GM23338 (cell line): ENCODE measurements around the gene SORL1. TPM values are rescaled to one million over a fixed set of nuclear protein-coding genes. Genes with fewer than 3 reads are reported as not detected.

Source experiments
- ATAC-seq: fragments of 200-7000 bp; cut with Tn5 transposase; 3 replicates; pipeline ENCODE4 v1.9.1; 2020
- DNase-seq: peaks from one replicate; pipeline ENCODE4 v3.0.0-alpha.2; 2015; ENCODE audit warnings: low spot score
- H2AFZ ChIP-seq: fragments of 200-600 bp; sonication (generic); 2 replicates; pipeline ENCODE4 v1.8.0; 2016; ENCODE audit warnings: antibody characterized with exemption, mild to moderate bottlenecking, moderate library complexity
- H3F3A ChIP-seq: fragments of 200-600 bp; sonication (generic); replicated peaks from 2 replicates; pipeline ENCODE4 v1.8.0; 2017; ENCODE audit warnings: antibody characterized with exemption, mixed run types, low read depth
- H3K27ac ChIP-seq: fragments of 200-600 bp; sonication (generic); 2 replicates; pipeline ENCODE4 v1.6.1; 2016; ENCODE audit warnings: low read depth
- H3K27me3 ChIP-seq: fragments of 200-600 bp; sonication (generic); 2 replicates; pipeline ENCODE4 v1.8.0; 2016; ENCODE audit warnings: mild to moderate bottlenecking, mixed run types, moderate library complexity; ENCODE audit not compliant: insufficient read depth
- H3K36me3 ChIP-seq: fragments of 200-600 bp; sonication (generic); 2 replicates; pipeline ENCODE4 v1.8.0; 2016; ENCODE audit warnings: mild to moderate bottlenecking; ENCODE audit not compliant: insufficient read depth
- H3K4me1 ChIP-seq: fragments of 200-600 bp; sonication (generic); 2 replicates; pipeline ENCODE4 v1.8.0; 2016; ENCODE audit warnings: mild to moderate bottlenecking, moderate library complexity; ENCODE audit not compliant: insufficient read depth
- H3K4me2 ChIP-seq: fragments of 200-600 bp; sonication (generic); 2 replicates; pipeline ENCODE4 v1.7.1; 2017; ENCODE audit warnings: mixed run types
- H3K4me3 ChIP-seq: fragments of 200-600 bp; sonication (generic); 2 replicates; pipeline ENCODE4 v1.6.1; 2016; ENCODE audit warnings: mixed run types
- H3K79me2 ChIP-seq: fragments of 200-600 bp; sonication (generic); replicated peaks from 2 replicates; pipeline ENCODE4 v1.8.0; 2017; ENCODE audit warnings: mild to moderate bottlenecking; ENCODE audit not compliant: insufficient read depth
- H3K9me2 ChIP-seq: fragments of 200-600 bp; sonication (generic); 2 replicates; pipeline ENCODE4 v1.8.0; 2017; ENCODE audit not compliant: insufficient read depth
- H4K20me1 ChIP-seq: fragments of 200-600 bp; sonication (generic); replicated peaks from 2 replicates; pipeline ENCODE4 v1.8.0; 2017; ENCODE audit warnings: mild to moderate bottlenecking; ENCODE audit not compliant: insufficient read depth
- H3K27ac Mint-ChIP-seq: 2 replicates; pipeline ENCODE4 v1.8.0; 2020; ENCODE audit warnings: inconsistent platforms, mild to moderate bottlenecking, moderate library complexity, mixed read lengths
- H3K27me3 Mint-ChIP-seq: 3 replicates; pipeline ENCODE4 v1.8.0; 2022; ENCODE audit warnings: low read depth, mild to moderate bottlenecking, moderate library complexity, mixed read lengths, inconsistent platforms; ENCODE audit not compliant: insufficient read depth, poor library complexity
- H3K36me3 Mint-ChIP-seq: 3 replicates; pipeline ENCODE4 v1.8.0; 2021; ENCODE audit warnings: low read depth, mild to moderate bottlenecking, inconsistent platforms, moderate library complexity, mixed read lengths
- H3K4me1 Mint-ChIP-seq: 3 replicates; pipeline ENCODE4 v1.8.0; 2020; ENCODE audit warnings: mild to moderate bottlenecking, inconsistent platforms, mixed read lengths
- H3K4me3 Mint-ChIP-seq: 3 replicates; pipeline ENCODE4 v1.8.0; 2021; ENCODE audit warnings: moderate library complexity, mild to moderate bottlenecking, inconsistent platforms, mixed read lengths
- H3K9me3 Mint-ChIP-seq: 3 replicates; pipeline ENCODE4 v1.8.0; 2020; ENCODE audit warnings: moderate library complexity, mild to moderate bottlenecking, inconsistent platforms, mixed read lengths
- CREB1 ChIP-seq: fragments of 250-450 bp; sonication (Bioruptor Pico); IDR thresholded peaks from 2 replicates; pipeline ENCODE4 v1.5.0; 2020; ENCODE audit warnings: low read depth, mild to moderate bottlenecking, moderate library complexity
- EZH2 ChIP-seq: fragments of 200-600 bp; sonication (generic); IDR thresholded peaks from one replicate; pipeline ENCODE4 v1.8.0; 2017; ENCODE audit warnings: antibody characterized with exemption, mild to moderate bottlenecking, low read depth; ENCODE audit not compliant: unreplicated experiment
- EZH2phosphoT487 ChIP-seq: fragments of 200-600 bp; sonication (generic); IDR thresholded peaks from one replicate; pipeline ENCODE4 v1.8.1; 2018; ENCODE audit warnings: antibody characterized with exemption; ENCODE audit not compliant: unreplicated experiment
- JUNB ChIP-seq: IDR thresholded peaks from one replicate; pipeline ENCODE4 v1.6.1; 2016; ENCODE audit warnings: antibody characterized with exemption; ENCODE audit not compliant: unreplicated experiment
- NANOG ChIP-seq: IDR thresholded peaks from 2 replicates; pipeline ENCODE4 v1.6.1; 2016; ENCODE audit warnings: antibody characterized with exemption, borderline replicate concordance
- POLR2AphosphoS5 ChIP-seq: IDR thresholded peaks from 2 replicates; pipeline ENCODE4 v1.6.1; 2016; ENCODE audit warnings: antibody characterized with exemption, low read depth
- STAT1 ChIP-seq: IDR thresholded peaks from one replicate; pipeline ENCODE4 v1.6.1; 2016; ENCODE audit warnings: antibody characterized with exemption; ENCODE audit not compliant: unreplicated experiment
- ZNF114 ChIP-seq: fragments of 250-450 bp; sonication (Bioruptor Pico); IDR thresholded peaks from 2 replicates; pipeline ENCODE4 v1.5.0; 2020; ENCODE audit warnings: mild to moderate bottlenecking, moderate library complexity
- ZNF331 ChIP-seq: fragments of 250-450 bp; sonication (Bioruptor Pico); IDR thresholded peaks from 2 replicates; pipeline ENCODE4 v1.5.0; 2020; ENCODE audit warnings: low read depth, mild to moderate bottlenecking, moderate library complexity
- polyA plus RNA-seq: library from polyadenylated mRNA; unstranded; fragments of >200 nt; fragmentation: Nextera tagmentation; extraction: Ambion mirVana; gene quantifications from 2 replicates; pipeline ENCODE4 v1.2.1, GENCODE V29; 2016
- total RNA-seq: library from RNA; depleted of rRNA; stranded (reverse); fragments of >200 nt; shearing (Covaris generic); gene quantifications from 2 replicates; pipeline ENCODE4 v1.2.3, GENCODE V29; 2014
- TF ChIP-seq, protein P1 (sequence below): IDR thresholded peaks from 2 replicates; pipeline ENCODE4 v1.6.1; 2016; ENCODE audit warnings: antibody characterized with exemption
- TF ChIP-seq, protein P2 (sequence below): IDR thresholded peaks from one replicate; pipeline ENCODE4 v1.6.1; 2018; ENCODE audit warnings: antibody characterized with exemption; ENCODE audit not compliant: unreplicated experiment
- TF ChIP-seq, protein P3 (sequence below): fragments of 250-450 bp; sonication (Bioruptor Pico); IDR thresholded peaks from 2 replicates; pipeline ENCODE4 v1.5.0; 2020; ENCODE audit warnings: mild to moderate bottlenecking, moderate library complexity
- TF ChIP-seq, protein P4 (sequence below), 2 experiments: fragments of 200-600 bp in 1 of 2; sonication (generic) in 1 of 2; conservative IDR thresholded peaks; 2 replicates each; pipeline versions ENCODE4 v1.5.1 to v1.6.1; 2016 to 2017; ENCODE audit warnings: antibody characterized with exemption in 2 of 2, low read depth in 2 of 2, mild to moderate bottlenecking in 2 of 2, moderate library complexity in 1 of 2

Gene SORL1
- total and polyA plus RNA-seq, 2 experiments from 2014 or later, result 23.0 to 78.8 TPM

DNA sequence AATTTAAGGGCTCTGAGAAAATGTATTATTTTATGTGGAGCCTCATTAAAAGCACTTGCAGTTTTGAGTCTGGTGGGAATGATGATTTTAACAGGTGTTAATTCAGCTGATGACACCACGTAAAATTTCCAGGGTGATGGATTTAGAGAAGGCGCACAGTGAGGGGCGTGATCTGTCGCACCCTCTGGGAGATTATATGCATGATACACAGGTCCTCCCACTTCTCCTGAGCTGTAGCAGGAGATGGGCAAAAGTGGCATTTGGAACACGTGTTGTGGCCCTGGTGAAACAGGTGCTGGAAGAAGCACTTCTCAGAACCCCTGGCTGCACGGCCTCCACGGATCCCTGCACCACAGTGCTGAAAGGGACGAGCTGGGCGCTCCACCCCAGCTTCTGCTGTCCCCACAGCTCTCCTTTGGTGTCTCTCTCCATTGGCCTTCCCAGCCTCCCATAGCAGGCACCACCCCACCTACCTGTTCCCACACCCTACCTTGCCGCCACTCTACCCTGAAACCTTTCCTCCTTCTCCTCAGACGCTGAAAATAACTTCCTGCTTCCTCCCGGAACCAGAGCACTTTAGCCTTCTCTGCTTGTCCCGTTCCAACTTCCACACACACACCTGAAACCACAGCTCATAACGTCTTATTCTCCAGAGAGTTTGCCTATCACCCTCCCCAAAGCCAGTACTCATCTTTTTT lies 6.9 kb upstream of the SORL1 start:
- H3K27ac ChIP-seq, result no peak overlapping the region
- H2AFZ ChIP-seq, result peak overlapping the region; percentile 10; the same call in 1 of the 2 replicates
- Mint-ChIP-seq H3K27me3 (no peaks in the 10 kb centered on the region), H3K9me3 (no peaks in the 10 kb centered on the region; the same call in 2 of the 3 replicates), H3K27ac (peak overlapping the region; percentile 1; the same call in 1 of the 2 replicates), H3K4me1 (peaks cover 39% of the 10 kb centered on the region), H3K36me3 (0 out of 3 replicates have a peak, but pooled peaks cover 3% of the 10 kb centered on the region), H3K4me3 (no peak overlapping the region)
- TF ChIP-seq EZH2phosphoT487 (no peak), STAT1 (no peak), JUNB (no peak), NANOG (no peak), CREB1 (CRISPR knock-in tag) (no peak), ZNF331 (no peak), ZNF114 (CRISPR knock-in tag) (no peak), POLR2AphosphoS5 (no peak), EZH2 (no peak)
- TF ChIP-seq, protein P1, sequence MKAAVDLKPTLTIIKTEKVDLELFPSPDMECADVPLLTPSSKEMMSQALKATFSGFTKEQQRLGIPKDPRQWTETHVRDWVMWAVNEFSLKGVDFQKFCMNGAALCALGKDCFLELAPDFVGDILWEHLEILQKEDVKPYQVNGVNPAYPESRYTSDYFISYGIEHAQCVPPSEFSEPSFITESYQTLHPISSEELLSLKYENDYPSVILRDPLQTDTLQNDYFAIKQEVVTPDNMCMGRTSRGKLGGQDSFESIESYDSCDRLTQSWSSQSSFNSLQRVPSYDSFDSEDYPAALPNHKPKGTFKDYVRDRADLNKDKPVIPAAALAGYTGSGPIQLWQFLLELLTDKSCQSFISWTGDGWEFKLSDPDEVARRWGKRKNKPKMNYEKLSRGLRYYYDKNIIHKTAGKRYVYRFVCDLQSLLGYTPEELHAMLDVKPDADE, result no peak
- TF ChIP-seq, protein P2, sequence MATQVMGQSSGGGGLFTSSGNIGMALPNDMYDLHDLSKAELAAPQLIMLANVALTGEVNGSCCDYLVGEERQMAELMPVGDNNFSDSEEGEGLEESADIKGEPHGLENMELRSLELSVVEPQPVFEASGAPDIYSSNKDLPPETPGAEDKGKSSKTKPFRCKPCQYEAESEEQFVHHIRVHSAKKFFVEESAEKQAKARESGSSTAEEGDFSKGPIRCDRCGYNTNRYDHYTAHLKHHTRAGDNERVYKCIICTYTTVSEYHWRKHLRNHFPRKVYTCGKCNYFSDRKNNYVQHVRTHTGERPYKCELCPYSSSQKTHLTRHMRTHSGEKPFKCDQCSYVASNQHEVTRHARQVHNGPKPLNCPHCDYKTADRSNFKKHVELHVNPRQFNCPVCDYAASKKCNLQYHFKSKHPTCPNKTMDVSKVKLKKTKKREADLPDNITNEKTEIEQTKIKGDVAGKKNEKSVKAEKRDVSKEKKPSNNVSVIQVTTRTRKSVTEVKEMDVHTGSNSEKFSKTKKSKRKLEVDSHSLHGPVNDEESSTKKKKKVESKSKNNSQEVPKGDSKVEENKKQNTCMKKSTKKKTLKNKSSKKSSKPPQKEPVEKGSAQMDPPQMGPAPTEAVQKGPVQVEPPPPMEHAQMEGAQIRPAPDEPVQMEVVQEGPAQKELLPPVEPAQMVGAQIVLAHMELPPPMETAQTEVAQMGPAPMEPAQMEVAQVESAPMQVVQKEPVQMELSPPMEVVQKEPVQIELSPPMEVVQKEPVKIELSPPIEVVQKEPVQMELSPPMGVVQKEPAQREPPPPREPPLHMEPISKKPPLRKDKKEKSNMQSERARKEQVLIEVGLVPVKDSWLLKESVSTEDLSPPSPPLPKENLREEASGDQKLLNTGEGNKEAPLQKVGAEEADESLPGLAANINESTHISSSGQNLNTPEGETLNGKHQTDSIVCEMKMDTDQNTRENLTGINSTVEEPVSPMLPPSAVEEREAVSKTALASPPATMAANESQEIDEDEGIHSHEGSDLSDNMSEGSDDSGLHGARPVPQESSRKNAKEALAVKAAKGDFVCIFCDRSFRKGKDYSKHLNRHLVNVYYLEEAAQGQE, result no peak
- TF ChIP-seq, protein P3, sequence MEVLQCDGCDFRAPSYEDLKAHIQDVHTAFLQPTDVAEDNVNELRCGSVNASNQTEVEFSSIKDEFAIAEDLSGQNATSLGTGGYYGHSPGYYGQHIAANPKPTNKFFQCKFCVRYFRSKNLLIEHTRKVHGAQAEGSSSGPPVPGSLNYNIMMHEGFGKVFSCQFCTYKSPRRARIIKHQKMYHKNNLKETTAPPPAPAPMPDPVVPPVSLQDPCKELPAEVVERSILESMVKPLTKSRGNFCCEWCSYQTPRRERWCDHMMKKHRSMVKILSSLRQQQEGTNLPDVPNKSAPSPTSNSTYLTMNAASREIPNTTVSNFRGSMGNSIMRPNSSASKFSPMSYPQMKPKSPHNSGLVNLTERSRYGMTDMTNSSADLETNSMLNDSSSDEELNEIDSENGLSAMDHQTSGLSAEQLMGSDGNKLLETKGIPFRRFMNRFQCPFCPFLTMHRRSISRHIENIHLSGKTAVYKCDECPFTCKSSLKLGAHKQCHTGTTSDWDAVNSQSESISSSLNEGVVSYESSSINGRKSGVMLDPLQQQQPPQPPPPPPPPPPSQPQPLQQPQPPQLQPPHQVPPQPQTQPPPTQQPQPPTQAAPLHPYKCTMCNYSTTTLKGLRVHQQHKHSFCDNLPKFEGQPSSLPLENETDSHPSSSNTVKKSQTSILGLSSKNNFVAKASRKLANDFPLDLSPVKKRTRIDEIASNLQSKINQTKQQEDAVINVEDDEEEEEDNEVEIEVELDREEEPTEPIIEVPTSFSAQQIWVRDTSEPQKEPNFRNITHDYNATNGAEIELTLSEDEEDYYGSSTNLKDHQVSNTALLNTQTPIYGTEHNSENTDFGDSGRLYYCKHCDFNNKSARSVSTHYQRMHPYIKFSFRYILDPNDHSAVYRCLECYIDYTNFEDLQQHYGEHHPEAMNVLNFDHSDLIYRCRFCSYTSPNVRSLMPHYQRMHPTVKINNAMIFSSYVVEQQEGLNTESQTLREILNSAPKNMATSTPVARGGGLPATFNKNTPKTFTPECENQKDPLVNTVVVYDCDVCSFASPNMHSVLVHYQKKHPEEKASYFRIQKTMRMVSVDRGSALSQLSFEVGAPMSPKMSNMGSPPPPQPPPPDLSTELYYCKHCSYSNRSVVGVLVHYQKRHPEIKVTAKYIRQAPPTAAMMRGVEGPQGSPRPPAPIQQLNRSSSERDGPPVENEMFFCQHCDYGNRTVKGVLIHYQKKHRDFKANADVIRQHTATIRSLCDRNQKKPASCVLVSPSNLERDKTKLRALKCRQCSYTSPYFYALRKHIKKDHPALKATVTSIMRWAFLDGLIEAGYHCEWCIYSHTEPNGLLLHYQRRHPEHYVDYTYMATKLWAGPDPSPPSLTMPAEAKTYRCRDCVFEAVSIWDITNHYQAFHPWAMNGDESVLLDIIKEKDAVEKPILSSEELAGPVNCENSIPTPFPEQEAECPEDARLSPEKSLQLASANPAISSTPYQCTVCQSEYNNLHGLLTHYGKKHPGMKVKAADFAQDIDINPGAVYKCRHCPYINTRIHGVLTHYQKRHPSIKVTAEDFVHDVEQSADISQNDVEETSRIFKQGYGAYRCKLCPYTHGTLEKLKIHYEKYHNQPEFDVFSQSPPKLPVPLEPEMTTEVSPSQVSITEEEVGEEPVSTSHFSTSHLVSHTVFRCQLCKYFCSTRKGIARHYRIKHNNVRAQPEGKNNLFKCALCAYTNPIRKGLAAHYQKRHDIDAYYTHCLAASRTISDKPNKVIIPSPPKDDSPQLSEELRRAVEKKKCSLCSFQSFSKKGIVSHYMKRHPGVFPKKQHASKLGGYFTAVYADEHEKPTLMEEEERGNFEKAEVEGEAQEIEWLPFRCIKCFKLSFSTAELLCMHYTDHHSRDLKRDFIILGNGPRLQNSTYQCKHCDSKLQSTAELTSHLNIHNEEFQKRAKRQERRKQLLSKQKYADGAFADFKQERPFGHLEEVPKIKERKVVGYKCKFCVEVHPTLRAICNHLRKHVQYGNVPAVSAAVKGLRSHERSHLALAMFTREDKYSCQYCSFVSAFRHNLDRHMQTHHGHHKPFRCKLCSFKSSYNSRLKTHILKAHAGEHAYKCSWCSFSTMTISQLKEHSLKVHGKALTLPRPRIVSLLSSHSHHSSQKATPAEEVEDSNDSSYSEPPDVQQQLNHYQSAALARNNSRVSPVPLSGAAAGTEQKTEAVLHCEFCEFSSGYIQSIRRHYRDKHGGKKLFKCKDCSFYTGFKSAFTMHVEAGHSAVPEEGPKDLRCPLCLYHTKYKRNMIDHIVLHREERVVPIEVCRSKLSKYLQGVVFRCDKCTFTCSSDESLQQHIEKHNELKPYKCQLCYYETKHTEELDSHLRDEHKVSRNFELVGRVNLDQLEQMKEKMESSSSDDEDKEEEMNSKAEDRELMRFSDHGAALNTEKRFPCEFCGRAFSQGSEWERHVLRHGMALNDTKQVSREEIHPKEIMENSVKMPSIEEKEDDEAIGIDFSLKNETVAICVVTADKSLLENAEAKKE (CRISPR knock-in tag), result no peak
- TF ChIP-seq, protein P4, sequence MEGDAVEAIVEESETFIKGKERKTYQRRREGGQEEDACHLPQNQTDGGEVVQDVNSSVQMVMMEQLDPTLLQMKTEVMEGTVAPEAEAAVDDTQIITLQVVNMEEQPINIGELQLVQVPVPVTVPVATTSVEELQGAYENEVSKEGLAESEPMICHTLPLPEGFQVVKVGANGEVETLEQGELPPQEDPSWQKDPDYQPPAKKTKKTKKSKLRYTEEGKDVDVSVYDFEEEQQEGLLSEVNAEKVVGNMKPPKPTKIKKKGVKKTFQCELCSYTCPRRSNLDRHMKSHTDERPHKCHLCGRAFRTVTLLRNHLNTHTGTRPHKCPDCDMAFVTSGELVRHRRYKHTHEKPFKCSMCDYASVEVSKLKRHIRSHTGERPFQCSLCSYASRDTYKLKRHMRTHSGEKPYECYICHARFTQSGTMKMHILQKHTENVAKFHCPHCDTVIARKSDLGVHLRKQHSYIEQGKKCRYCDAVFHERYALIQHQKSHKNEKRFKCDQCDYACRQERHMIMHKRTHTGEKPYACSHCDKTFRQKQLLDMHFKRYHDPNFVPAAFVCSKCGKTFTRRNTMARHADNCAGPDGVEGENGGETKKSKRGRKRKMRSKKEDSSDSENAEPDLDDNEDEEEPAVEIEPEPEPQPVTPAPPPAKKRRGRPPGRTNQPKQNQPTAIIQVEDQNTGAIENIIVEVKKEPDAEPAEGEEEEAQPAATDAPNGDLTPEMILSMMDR (conservative IDR thresholded peaks at IDR 0.05; ENCODE audit: low read depth in 2 of 2), result no peak
- 0 out of 2 replicates have a peak, but pooled peaks cover 4% of the 10 kb centered on the region for H3K27me3 ChIP-seq
- ATAC-seq (no peak), DNase-seq (no peak)
- no peaks in the 10 kb centered on the region for H3K79me2 ChIP-seq
- no peak overlapping the region for H3K4me3 ChIP-seq
- H4K20me1 ChIP-seq, result no peaks in the 10 kb centered on the region
- no peaks in the 10 kb centered on the region for H3K9me2 ChIP-seq
- H3K4me1 ChIP-seq, result peaks cover 32% of the 10 kb centered on the region
- H3K4me2 ChIP-seq, result 0 out of 2 replicates have a peak overlapping the region, but pooled peaks have one; percentile 55
- H3K36me3 ChIP-seq, result no peaks in the 10 kb centered on the region
- H3F3A ChIP-seq, result 0 out of 2 replicates have a peak, but pooled peaks cover 5% of the 10 kb centered on the region
